OCI-LY7 (cell line): ENCODE data around the gene ZNF407. TPM values are rescaled to one million over a fixed set of nuclear protein-coding genes. Genes with fewer than 3 reads are reported as not detected.

ENCODE experiments used
- BruUV-seq: library from RNA; stranded (reverse); fragments of 400-500 nt; replicated peaks from 2 replicates; lab custom pipeline; 2021; lab: Mats Ljungman, UMichigan
- CTCF ChIA-PET: fragments of 300-600 bp; sonication (Branson Sonifier 250); formaldehyde crosslinking; loops from one replicate; lab custom pipeline; 2022; ENCODE audit warnings: antibody characterized with exemption; ENCODE audit not compliant: unreplicated experiment; lab: Charles Lee
- POLR2A ChIA-PET: fragments of 300-600 bp; sonication (Branson Sonifier 250); formaldehyde crosslinking; loops from one replicate; lab custom pipeline; 2022; ENCODE audit warnings: antibody characterized with exemption; lab: Charles Lee
- DNase-seq: peaks from one replicate; pipeline ENCODE4 v3.0.0-alpha.2; 2015; ENCODE audit warnings: low spot score
- H2AFZ ChIP-seq: fragments of 200-600 bp; sonication (generic), shearing (Covaris generic); 2 replicates; pipeline ENCODE4 v1.6.1; 2014; ENCODE audit warnings: mild to moderate bottlenecking, antibody characterized with exemption, low read length, moderate library complexity
- H3K27ac ChIP-seq: fragments of 200-600 bp; sonication (generic); 2 replicates; pipeline ENCODE4 v1.5.1; 2014; ENCODE audit warnings: mixed run types, low read depth, mild to moderate bottlenecking, moderate library complexity, low read length, inconsistent platforms; ENCODE audit not compliant: poor library complexity, severe bottlenecking
- H3K36me3 ChIP-seq: fragments of 200-600 bp; sonication (generic); 2 replicates; pipeline ENCODE4 v1.6.1; 2014; ENCODE audit warnings: mild to moderate bottlenecking, antibody characterized with exemption, low read length, moderate library complexity, mixed read lengths; ENCODE audit not compliant: insufficient read depth
- H3K4me1 ChIP-seq: fragments of 200-600 bp; sonication (generic); 2 replicates; pipeline ENCODE4 v1.5.1; 2014; ENCODE audit warnings: mild to moderate bottlenecking, low read length; ENCODE audit not compliant: insufficient read depth, poor library complexity, severe bottlenecking
- H3K4me2 ChIP-seq: fragments of 200-600 bp; sonication (generic); 2 replicates; pipeline ENCODE4 v1.6.1; 2014; ENCODE audit warnings: mild to moderate bottlenecking, low read length
- H3K4me3 ChIP-seq: fragments of 200-600 bp; sonication (generic); 2 replicates; pipeline ENCODE4 v1.5.1; 2014; ENCODE audit warnings: mild to moderate bottlenecking, low read depth, low read length; ENCODE audit not compliant: poor library complexity, severe bottlenecking
- H3K79me2 ChIP-seq: fragments of 200-600 bp; sonication (generic); 2 replicates; pipeline ENCODE4 v1.6.1; 2016; ENCODE audit warnings: low read depth, mild to moderate bottlenecking, low read length, moderate library complexity, mixed read lengths; ENCODE audit not compliant: insufficient read depth
- H3K9me2 ChIP-seq: fragments of 200-600 bp; sonication (generic); 2 replicates; pipeline ENCODE4 v1.6.1; 2016; ENCODE audit warnings: mild to moderate bottlenecking, low read length, mixed read lengths; ENCODE audit not compliant: insufficient read depth
- H3K9me3 ChIP-seq: fragments of 200-600 bp; sonication (generic); 2 replicates; pipeline ENCODE4 v1.6.1; 2014; ENCODE audit warnings: mild to moderate bottlenecking, mixed run types, low read length, mixed read lengths
- H4K20me1 ChIP-seq: fragments of 200-600 bp; sonication (generic); 2 replicates; pipeline ENCODE4 v1.6.1; 2014; ENCODE audit warnings: mild to moderate bottlenecking, antibody characterized with exemption, low read length, moderate library complexity, mixed read lengths; ENCODE audit not compliant: insufficient read depth
- EZH2phosphoT487 ChIP-seq: fragments of 200-600 bp; sonication (generic); IDR thresholded peaks from 2 replicates; pipeline ENCODE4 v1.6.1; 2018; ENCODE audit warnings: low read depth, borderline replicate concordance, mild to moderate bottlenecking, mixed run types, antibody characterized with exemption, low read length, moderate library complexity, mixed read lengths
- intact Hi-C: fragments of 100-400 bp; cut with micrococcal nuclease; formaldehyde crosslinking; loops from one replicate; pipeline ENCODE4 v1.10.0; 2022; ENCODE audit not compliant: unreplicated experiment
- total RNA-seq, 2 experiments: library from RNA; depleted of rRNA in 1 of 2; stranded (reverse); fragments of >200 nt in 1 of 2; shearing (Covaris generic) in 1 of 2; gene quantifications; 2 replicates each; pipeline ENCODE4 v1.2.3, GENCODE V29; 2014 to 2022
- TF ChIP-seq, protein P1 (sequence below): fragments of 200-600 bp; sonication (generic); conservative IDR thresholded peaks from 2 replicates; pipeline ENCODE4 v1.5.1; 2014; ENCODE audit warnings: mild to moderate bottlenecking, antibody characterized with exemption, low read length, moderate library complexity, mixed read lengths

Gene ZNF407
- total RNA-seq, 2 experiments from 2014 or later, result 8.9 to 11.9 TPM

DNA sequence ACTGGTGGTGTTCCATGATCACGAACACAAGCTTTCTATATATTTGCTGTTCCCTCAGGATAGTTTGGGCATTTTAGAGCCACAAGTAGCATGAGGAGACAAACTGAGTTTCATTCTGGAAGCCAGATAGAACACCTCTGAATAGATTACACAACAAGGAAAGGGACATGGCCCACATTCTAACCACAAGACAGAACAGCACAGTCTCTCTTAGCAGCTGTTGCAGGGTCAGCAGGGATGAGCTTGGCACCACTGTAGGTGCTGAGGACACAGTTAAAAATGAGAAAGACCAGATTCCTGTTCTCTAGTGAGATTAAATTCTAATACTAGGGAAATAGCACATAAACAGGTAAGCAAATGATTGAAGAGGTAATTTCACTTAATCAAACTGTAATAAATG is 235.3 kb downstream of the ZNF407 start:
- Histone ChIP-seq H3K4me3 (no peak overlapping the region), H2AFZ (no peak overlapping the region), H3K4me1 (no peaks in the 10 kb centered on the region), H4K20me1 (no peaks in the 10 kb centered on the region), H3K9me3 (no peaks in the 10 kb centered on the region), H3K9me2 (no peaks in the 10 kb centered on the region), H3K79me2 (no peaks in the 10 kb centered on the region), H3K4me2 (no peak overlapping the region), H3K36me3 (no peaks in the 10 kb centered on the region), H3K27ac (no peak overlapping the region)
- no peak for DNase-seq
- no TSS peak for BruUV-seq
- ChIA-PET POLR2A (interaction anchor here (0.7 kb wide), 1 partner anchor 52 kb away, joined by 4 read pairs; no protein-coding TSS in a partner anchor), CTCF (no interaction called here)
- no peak for TF ChIP-seq EZH2phosphoT487
- TF ChIP-seq, protein P1, sequence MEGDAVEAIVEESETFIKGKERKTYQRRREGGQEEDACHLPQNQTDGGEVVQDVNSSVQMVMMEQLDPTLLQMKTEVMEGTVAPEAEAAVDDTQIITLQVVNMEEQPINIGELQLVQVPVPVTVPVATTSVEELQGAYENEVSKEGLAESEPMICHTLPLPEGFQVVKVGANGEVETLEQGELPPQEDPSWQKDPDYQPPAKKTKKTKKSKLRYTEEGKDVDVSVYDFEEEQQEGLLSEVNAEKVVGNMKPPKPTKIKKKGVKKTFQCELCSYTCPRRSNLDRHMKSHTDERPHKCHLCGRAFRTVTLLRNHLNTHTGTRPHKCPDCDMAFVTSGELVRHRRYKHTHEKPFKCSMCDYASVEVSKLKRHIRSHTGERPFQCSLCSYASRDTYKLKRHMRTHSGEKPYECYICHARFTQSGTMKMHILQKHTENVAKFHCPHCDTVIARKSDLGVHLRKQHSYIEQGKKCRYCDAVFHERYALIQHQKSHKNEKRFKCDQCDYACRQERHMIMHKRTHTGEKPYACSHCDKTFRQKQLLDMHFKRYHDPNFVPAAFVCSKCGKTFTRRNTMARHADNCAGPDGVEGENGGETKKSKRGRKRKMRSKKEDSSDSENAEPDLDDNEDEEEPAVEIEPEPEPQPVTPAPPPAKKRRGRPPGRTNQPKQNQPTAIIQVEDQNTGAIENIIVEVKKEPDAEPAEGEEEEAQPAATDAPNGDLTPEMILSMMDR, result no peak
- intact Hi-C loops, result no loop called here

DNA sequence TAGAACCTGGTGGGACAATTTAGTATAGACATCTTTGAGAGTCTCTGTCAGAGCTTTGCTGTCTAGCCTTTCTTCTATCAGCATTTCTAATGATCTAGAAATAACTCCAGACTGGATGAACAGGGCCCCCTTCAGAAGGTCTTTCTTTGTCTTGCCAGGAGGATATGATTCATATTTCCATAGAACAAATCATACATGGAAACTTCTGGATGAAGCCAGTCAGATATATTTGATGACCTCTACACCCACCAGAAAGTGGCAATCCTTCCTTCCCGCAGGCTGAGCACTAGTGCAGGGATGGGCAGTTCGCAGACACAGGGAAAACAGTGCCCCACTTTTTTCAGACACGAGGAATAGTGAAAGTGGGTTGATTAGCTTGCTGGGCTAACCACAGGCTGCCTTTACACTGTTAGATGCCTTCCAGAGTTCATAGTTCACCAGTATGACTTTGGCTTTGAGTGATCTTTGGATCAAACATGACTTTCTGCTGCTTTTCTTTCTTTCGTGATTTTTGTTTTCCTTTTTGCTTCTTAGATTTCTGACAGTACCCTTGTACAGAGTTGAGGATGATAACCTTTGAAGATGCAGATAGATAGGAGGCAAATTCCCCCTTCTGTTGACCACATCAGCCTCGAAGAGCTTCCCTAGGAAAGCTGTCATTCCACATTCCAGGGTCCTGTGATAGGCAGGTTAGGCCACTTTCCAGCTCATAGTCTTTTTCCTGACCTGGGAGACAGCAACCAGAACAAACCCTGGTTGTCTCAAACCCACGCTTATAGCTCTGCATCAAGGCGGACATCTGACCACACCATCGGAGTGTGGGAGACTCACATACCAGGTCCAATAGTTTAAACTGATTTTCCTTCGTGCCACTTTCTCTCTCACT is 237.0 kb downstream of the ZNF407 start:
- DNase-seq, result no peak
- Histone ChIP-seq H3K9me3 (no peaks in the 10 kb centered on the region), H2AFZ (no peak overlapping the region), H3K36me3 (no peaks in the 10 kb centered on the region), H4K20me1 (no peaks in the 10 kb centered on the region), H3K9me2 (no peaks in the 10 kb centered on the region), H3K27ac (no peak overlapping the region), H3K4me1 (no peaks in the 10 kb centered on the region), H3K4me2 (no peak overlapping the region), H3K4me3 (no peak overlapping the region), H3K79me2 (no peaks in the 10 kb centered on the region)
- ChIA-PET POLR2A (interaction anchor here (0.6 to 1.0 kb wide), 2 partner anchors 14 to 50 kb away, joined by 3 to 4 read pairs; no protein-coding TSS in a partner anchor), CTCF (no interaction called here)
- intact Hi-C loops, result no loop called here
- TF ChIP-seq EZH2phosphoT487, result no peak
- TF ChIP-seq, protein P1, result no peak
- BruUV-seq, result no TSS peak
